Measurements from ENCODE around the gene RIMBP2.

The RIMBP2 gene

GRCh38 chr12:130499474-130499873 lies 216.6 kb downstream of the RIMBP2 start:
- DNase-seq: no peak

GRCh38 chr12:130498589-130499385 lies 217.3 kb downstream of the RIMBP2 start:
- DNase-seq: no peak

- no peak for DNase-seq
Measured at GRCh38 chr12:130497991-130498390, 218.1 kb downstream of the RIMBP2 start.

- no peak for DNase-seq
Measured at GRCh38 chr12:130497321-130497720, 218.8 kb downstream of the RIMBP2 start.

GRCh38 chr12:130496516-130497120 lies 219.5 kb downstream of the RIMBP2 start:
- no peak for DNase-seq

GRCh38 chr12:130495156-130495555 lies 220.9 kb downstream of the RIMBP2 start:
- no peak for DNase-seq

- DNase-seq: no peak
Measured at GRCh38 chr12:130494736-130495135, 221.4 kb downstream of the RIMBP2 start.

- DNase-seq: no peak
Measured at GRCh38 chr12:130493951-130494350, 222.1 kb downstream of the RIMBP2 start.

GRCh38 chr12:130491421-130492357 lies 224.4 kb downstream of the RIMBP2 start:
- no peak for DNase-seq

- no peak for DNase-seq
Measured at GRCh38 chr12:130490674-130491073, 225.4 kb downstream of the RIMBP2 start.

- DNase-seq: no peak
Measured at GRCh38 chr12:130489293-130489692, 226.8 kb downstream of the RIMBP2 start.

- no peak for DNase-seq
Measured at GRCh38 chr12:130488358-130488710, 227.8 kb downstream of the RIMBP2 start.

- DNase-seq: no peak
Measured at GRCh38 chr12:130487636-130488357, 228.3 kb downstream of the RIMBP2 start.

GRCh38 chr12:130486891-130487416 lies 229.1 kb downstream of the RIMBP2 start:
- DNase-seq: no peak

- no peak for DNase-seq
Measured at GRCh38 chr12:130486146-130486435, 230.0 kb downstream of the RIMBP2 start.

GRCh38 chr12:130485291-130486145 lies 230.6 kb downstream of the RIMBP2 start:
- DNase-seq: no peak

GRCh38 chr12:130484221-130484620 lies 231.9 kb downstream of the RIMBP2 start:
- no peak for DNase-seq

- no peak for DNase-seq
Measured at GRCh38 chr12:130483616-130484180, 232.4 kb downstream of the RIMBP2 start.

GRCh38 chr12:130482448-130482847 lies 233.7 kb downstream of the RIMBP2 start:
- no peak for DNase-seq

GRCh38 chr12:130481392-130481879 lies 234.7 kb downstream of the RIMBP2 start:
- DNase-seq: no peak

GRCh38 chr12:130480887-130481286 lies 235.2 kb downstream of the RIMBP2 start:
- DNase-seq: no peak

All from T-helper 2 cell (primary cell).